GM12872 (cell line): ENCODE measurements around the gene PDCL2.

Experiments
- CTCF ChIP-seq: IDR thresholded peaks from 3 replicates; pipeline ENCODE4 v1.5.1; 2011; ENCODE audit warnings: low read depth, mild to moderate bottlenecking, low read length, moderate library complexity; ENCODE audit not compliant: insufficient read depth

PDCL2 gene

GRCh38 chr4:55610381-55610780 lies 18.3 kb upstream of the PDCL2 start:
- no peak for TF ChIP-seq CTCF

- no peak for TF ChIP-seq CTCF
Measured at GRCh38 chr4:55609393-55609866, 17.4 kb upstream of the PDCL2 start.

GRCh38 chr4:55608591-55608990 lies 16.5 kb upstream of the PDCL2 start:
- TF ChIP-seq CTCF = no peak

DNA sequence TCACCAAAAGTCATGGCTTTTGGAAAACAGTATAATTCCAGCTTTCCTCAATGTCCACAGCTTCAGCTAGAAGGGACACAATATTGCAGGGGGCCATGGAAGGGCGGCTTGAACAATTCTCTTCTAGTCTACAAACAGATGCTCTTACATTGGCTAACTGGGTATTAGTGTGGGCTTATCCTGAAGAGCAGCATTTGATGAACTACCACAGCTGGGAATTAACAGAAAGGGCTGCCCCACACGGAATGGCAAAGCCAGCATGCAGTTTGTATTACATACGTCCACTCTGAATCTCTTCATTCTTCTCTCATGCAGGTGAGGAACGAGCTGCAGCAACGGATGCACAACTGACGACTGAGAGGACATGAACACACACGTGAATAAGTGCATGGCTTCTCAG lies 13.0 kb upstream of the PDCL2 start:
- no peak for TF ChIP-seq CTCF

DNA sequence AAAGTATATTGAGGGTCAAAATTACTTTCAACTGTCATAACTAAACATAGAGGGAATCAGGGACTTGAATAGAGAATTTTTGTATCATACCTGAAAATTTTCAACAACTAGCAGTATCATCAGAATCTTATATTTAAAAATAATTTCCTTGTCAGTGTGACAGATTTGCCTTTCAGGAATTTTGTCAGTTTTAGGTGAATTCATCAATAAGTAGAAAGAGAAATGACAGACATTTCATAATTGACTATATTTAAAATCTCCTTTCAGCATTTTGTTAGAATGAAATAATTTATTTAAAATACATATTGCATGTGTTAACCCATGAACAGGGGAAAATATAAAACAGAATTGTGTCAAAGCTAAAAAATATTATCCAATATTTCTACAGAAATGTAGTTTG lies 8.6 kb upstream of the PDCL2 start:
- no peak for TF ChIP-seq CTCF

GRCh38 chr4:55598641-55599040 lies 6.6 kb upstream of the PDCL2 start:
- no peak for TF ChIP-seq CTCF

GRCh38 chr4:55588160-55588559 lies 3.9 kb downstream of the PDCL2 start:
- TF ChIP-seq CTCF = no peak
